HepG2 (cell line): ENCODE results near the gene MDP1. TPM values are rescaled to one million over a fixed set of nuclear protein-coding genes. Genes with fewer than 3 reads are reported as not detected.
A peak's percentile ranks its signal among the peaks of the same experiment; 100 is the strongest.

ENCODE experiments used
- ATAC-seq: fragments of 200-7000 bp; cut with Tn5 transposase; 3 replicates; pipeline ENCODE4 v1.9.1; 2020; ENCODE audit warnings: mild to moderate bottlenecking, moderate library complexity
- BruUV-seq: library from RNA; stranded (reverse); fragments of 400-500 nt; replicated peaks from 2 replicates; lab custom pipeline; 2021; lab: Mats Ljungman, UMichigan
- CTCF ChIA-PET: fragments of 300-600 bp; formaldehyde crosslinking; extraction: SDS; loops from one replicate; lab custom pipeline; 2021; ENCODE audit warnings: low total read pairs, inconsistent platforms, low intra/inter-chr PET ratio; lab: Yijun Ruan, JAX
- POLR2A ChIA-PET: fragments of 350-600 bp; sonication (Branson Sonifier 250); formaldehyde crosslinking; loops from one replicate; lab custom pipeline; 2020; ENCODE audit warnings: antibody characterized with exemption, inconsistent platforms; lab: Yijun Ruan, JAX
- DNase-seq: peaks from one replicate; pipeline ENCODE4 v3.0.0-alpha.2; 2015; ENCODE audit warnings: low spot score
- FAIRE-seq: peaks from 3 replicates; lab custom pipeline; 2011; peaks lifted over from hg19 to GRCh38; lab: Jason Lieb, UNC
- H2AFZ ChIP-seq: one replicate; pipeline ENCODE4 v1.6.1; 2011; ENCODE audit warnings: low read length, inconsistent platforms
- H3K27ac ChIP-seq: fragments of 300-600 bp; 3 replicates; pipeline ENCODE4 v1.8.0; 2011; ENCODE audit warnings: mixed run types, mild to moderate bottlenecking, mixed read lengths, low read length, inconsistent platforms; ENCODE audit not compliant: insufficient read depth; ENCODE audit errors: extremely low read length
- H3K27me3 ChIP-seq, 2 experiments: fragments of 200-600 bp in 1 of 2; 2 replicates in 1 of 2; 3 replicates in 1 of 2; pipeline versions ENCODE4 v1.6.0 to v1.8.0; 2011; ENCODE audit warnings: low read length in 2 of 2, mild to moderate bottlenecking in 2 of 2, moderate library complexity in 2 of 2, inconsistent platforms in 1 of 2; ENCODE audit not compliant: insufficient read depth in 2 of 2, control insufficient read depth in 1 of 2
- H3K36me3 ChIP-seq, 2 experiments: fragments of 200-600 bp in 1 of 2; replicated peaks in 1 of 2; 2 replicates in 1 of 2; 3 replicates in 1 of 2; pipeline versions ENCODE4 v1.5.1 to v1.8.0; 2011; ENCODE audit warnings: low read length in 2 of 2, inconsistent platforms in 1 of 2; ENCODE audit not compliant: insufficient read depth in 2 of 2, control insufficient read depth in 1 of 2
- H3K4me1 ChIP-seq: 2 replicates; pipeline ENCODE4 v1.5.1; 2012; ENCODE audit warnings: low read length, inconsistent platforms; ENCODE audit not compliant: insufficient read depth
- H3K4me2 ChIP-seq: 2 replicates; pipeline ENCODE4 v1.6.0; 2011; ENCODE audit warnings: low read depth, low read length, inconsistent platforms
- H3K4me3 ChIP-seq, 3 experiments: fragments of 200-600 bp in 1 of 3; sonication (generic), shearing (Covaris generic) in 1 of 3; replicated peaks in 1 of 3; 2 replicates each; pipeline ENCODE4 v1.5.1; 2011 to 2016; ENCODE audit warnings: low read length in 3 of 3, inconsistent platforms in 2 of 3, low read depth in 2 of 3, mild to moderate bottlenecking in 2 of 3, control low read depth in 1 of 3, mixed read lengths in 1 of 3; ENCODE audit not compliant: insufficient read depth in 1 of 3
- H3K79me2 ChIP-seq: one replicate; pipeline ENCODE4 v1.6.1; 2011; ENCODE audit warnings: low read length, inconsistent platforms; ENCODE audit not compliant: insufficient read depth
- H3K9ac ChIP-seq: 2 replicates; pipeline ENCODE4 v1.6.0; 2011; ENCODE audit warnings: mild to moderate bottlenecking, low read depth, low read length, inconsistent platforms; ENCODE audit not compliant: insufficient read depth
- H3K9me3 ChIP-seq: 2 replicates; pipeline ENCODE4 v1.5.1; 2012; ENCODE audit warnings: mild to moderate bottlenecking, low read length
- H4K20me1 ChIP-seq: 2 replicates; pipeline ENCODE4 v1.6.0; 2011; ENCODE audit warnings: inconsistent platforms, mild to moderate bottlenecking, low read length, moderate library complexity; ENCODE audit not compliant: insufficient read depth
- CEBPB ChIP-seq: IDR thresholded peaks from 2 replicates; pipeline ENCODE4 v1.6.1; 2011; ENCODE audit warnings: low read depth, low read length, improper control_type of control experiment, borderline replicate concordance
- EED ChIP-seq: sonication (generic); formaldehyde crosslinking; IDR thresholded peaks from 2 replicates; pipeline ENCODE4 v1.5.0; 2020; ENCODE audit warnings: mild to moderate bottlenecking, missing genetic modification reagents
- GABPA ChIP-seq, 2 experiments: IDR thresholded peaks; 2 replicates each; pipeline ENCODE4 v1.6.1; 2011 to 2016; ENCODE audit warnings: low read depth in 2 of 2, low read length in 1 of 2, missing biosample characterization in 1 of 2, missing genetic modification characterization in 1 of 2
- KMT2A ChIP-seq: sonication (generic); formaldehyde crosslinking; IDR thresholded peaks from 2 replicates; pipeline ENCODE4 v1.4.0; 2020; ENCODE audit warnings: missing genetic modification reagents
- NFE2L1 ChIP-seq: sonication (generic); formaldehyde crosslinking; IDR thresholded peaks from 2 replicates; pipeline ENCODE4 v1.4.0; 2020; ENCODE audit warnings: missing genetic modification reagents, mild to moderate bottlenecking, borderline replicate concordance
- RERE ChIP-seq: IDR thresholded peaks from 2 replicates; pipeline ENCODE4 v1.6.1; 2016; ENCODE audit warnings: low read depth, missing genetic modification reagents, missing compliant biosample characterization
- ZNF280B ChIP-seq: sonication (generic); formaldehyde crosslinking; IDR thresholded peaks from 2 replicates; pipeline ENCODE4 v1.5.0; 2020; ENCODE audit warnings: missing genetic modification reagents, mild to moderate bottlenecking, borderline replicate concordance
- ZNF329 ChIP-seq: sonication (generic); formaldehyde crosslinking; IDR thresholded peaks from 2 replicates; pipeline ENCODE4 v1.9.0; 2021; ENCODE audit warnings: low read depth, mild to moderate bottlenecking, missing genetic modification reagents
- ZNF432 ChIP-seq: sonication (generic); formaldehyde crosslinking; IDR thresholded peaks from 2 replicates; pipeline ENCODE4 v1.5.0; 2020; ENCODE audit warnings: missing genetic modification reagents, mild to moderate bottlenecking, borderline replicate concordance
- WGBS: methylation state at CpG from one replicate; pipeline ENCODE4 v1.1.6; 2017; ENCODE audit warnings: low lambda C conversion rate; 5-methylcytosine and 5-hydroxymethylcytosine counted together
- in situ Hi-C: cut with HindIII; loops from 2 replicates; pipeline ENCODE4 v1.10.0; 2017; ENCODE audit warnings: low pct_unique_long_range_greater_than_20kb; ENCODE audit not compliant: extremely low pct_ligation_motif_present
- intact Hi-C: fragments of 100-400 bp; cut with micrococcal nuclease; formaldehyde crosslinking; loops from one replicate; pipeline ENCODE4 v1.10.0; 2022; ENCODE audit not compliant: unreplicated experiment
- polyA plus RNA-seq, 8 experiments: library from polyadenylated mRNA; depleted of rRNA in 3 of 8; stranded (reverse) in 7 of 8; unstranded in 1 of 8; fragments of >200 nt; fragmentation: Illumina TruSeq in 4 of 8; extraction: Trizol in 4 of 8; gene quantifications; 2 replicates each; pipeline versions ENCODE4 v1.2.1 to v1.2.3, GENCODE V29; 2011 to 2016; ENCODE audit warnings: low read depth in 4 of 8, missing spikeins in 1 of 8, mixed read lengths in 1 of 8; ENCODE audit not compliant: insufficient read depth in 1 of 8
- total RNA-seq, 5 experiments: library from RNA; depleted of rRNA; stranded (reverse); fragments of >200 nt; fragmentation: Illumina TruSeq; extraction: Trizol; gene quantifications; 2 replicates each; pipeline ENCODE4 v1.2.3, GENCODE V29; 2016; ENCODE audit warnings: low read depth in 1 of 5

Gene MDP1
- total and polyA plus RNA-seq, 2 of the 13 experiments (the other 11 are each of a cell fraction or from before 2014, with no cell fraction given), result 44.1 to 48.7 TPM

GRCh38 chr14:24185741-24186140 lies 30.1 kb downstream of the MDP1 start:
- no peak overlapping the region for H3K9ac ChIP-seq
- H4K20me1 ChIP-seq, result no peaks in the 10 kb centered on the region
- WGBS, result 92% methylated on average over 11 of the region's 11 CpGs
- no peaks in the 10 kb centered on the region for H3K9me3 ChIP-seq
- in situ Hi-C loops, result no loop called here
- H3K36me3 ChIP-seq, result peaks cover 71 to 75% of the 10 kb centered on the region in 2 experiments
- H3K27me3 ChIP-seq, result no peaks in the 10 kb centered on the region
- ATAC-seq, result no peak
- ChIA-PET CTCF (no interaction called here), POLR2A (interaction anchor here (0.9 to 8.1 kb wide), 7 partner anchors 8 to 71 kb away, joined by 3 to 65 read pairs (median 11); partner anchors contain the start of genes CHMP4A, DCAF11, EMC9 and IRF9)
- TF ChIP-seq ZNF280B (CRISPR knock-in tag) (no peak), ZNF432 (CRISPR knock-in tag) (no peak), NFE2L1 (CRISPR knock-in tag) (no peak), CEBPB (no peak), KMT2A (CRISPR knock-in tag) (no peak), EED (CRISPR knock-in tag) (0 out of 2 replicates have a peak, but pooled peaks have one; percentile 20), ZNF329 (0 out of 2 replicates have a peak, but pooled peaks have one; percentile 6), RERE (CRISPR knock-in tag) (no peak), GABPA (IDR thresholded peaks at IDR 0.05; ENCODE audit: low read depth, low read length) (no peak), GABPA (CRISPR knock-in tag; IDR thresholded peaks at IDR 0.05; ENCODE audit: low read depth) (no peak)
- intact Hi-C loops, result no loop called here
- no peak for FAIRE-seq
- peaks cover 24% of the 10 kb centered on the region for H3K4me1 ChIP-seq
- no peak overlapping the region for H3K4me2 ChIP-seq
- H2AFZ ChIP-seq, result no peak overlapping the region
- no peak overlapping the region for H3K27ac ChIP-seq
- peaks cover 15% of the 10 kb centered on the region for H3K79me2 ChIP-seq
- H3K4me3 ChIP-seq, result no peak overlapping the region
- DNase-seq, result no peak
- no TSS peak for BruUV-seq
